H1 (cell line): ENCODE data around the gene MEGF11. TPM values are rescaled to one million over a fixed set of nuclear protein-coding genes. Genes with fewer than 3 reads are reported as not detected.

Experiments
- BRCA1 ChIP-seq: IDR thresholded peaks from 2 replicates; pipeline ENCODE4 v1.6.1; 2012; ENCODE audit warnings: low read depth, low read length, improper control_type of control experiment
- SP4 ChIP-seq: IDR thresholded peaks from 2 replicates; pipeline ENCODE4 v1.6.1; 2012; ENCODE audit warnings: low read length, inconsistent platforms
- polyA plus RNA-seq, 7 experiments: library from polyadenylated mRNA; depleted of rRNA in 3 of 7; stranded (reverse) in 5 of 7; unstranded in 2 of 7; fragments of >200 nt in 5 of 7; fragments of 200-250 nt in 2 of 7; gene quantifications; 1 replicate in 5 of 7; 2 replicates in 1 of 7; 4 replicates in 1 of 7; pipeline versions ENCODE4 v1.2.1 to v1.2.3, GENCODE V29; 2011 to 2013; ENCODE audit warnings: missing spikeins in 2 of 7, mixed read lengths in 2 of 7
- total RNA-seq: library from RNA; stranded (reverse); fragmentation: NEBNext Ultra II Directional; extraction: Animal tissue kit (Norgen Biotek cat#: 25700); gene quantifications from 2 replicates; pipeline ENCODE4 v1.2.1, GENCODE V29; 2021

The MEGF11 gene
- total and polyA plus RNA-seq, 2 of the 8 experiments (the other 6 are each of a cell fraction or from before 2014, with no cell fraction given), result 4.4 to 4.8 TPM

GRCh38 chr15:66148187-66148586, 105.4 kb downstream of the MEGF11 start (continued):
- TF ChIP-seq BRCA1 (no peak), SP4 (no peak)
- TF ChIP-seq, all 59 proteins: peak for 0
